Measurements from ENCODE around the gene DISP3.

GRCh38 chr1:11558276-11558675 is 79.3 kb downstream of the DISP3 start:
- no peak for TF ChIP-seq CTCF (IDR thresholded peaks at IDR 0.05)
- TF ChIP-seq POLR2AphosphoS5 (IDR thresholded peaks at IDR 0.05): no peak
- no peak for TF ChIP-seq POLR2A (IDR thresholded peaks at IDR 0.05)
- TF ChIP-seq EP300 (IDR thresholded peaks at IDR 0.05): no peak
